Measurements from ENCODE around the gene ZDHHC24.

GRCh38 chr11:66561975-66562248 lies 16.1 kb upstream of the ZDHHC24 start:
- TF ChIP-seq, protein P1, sequence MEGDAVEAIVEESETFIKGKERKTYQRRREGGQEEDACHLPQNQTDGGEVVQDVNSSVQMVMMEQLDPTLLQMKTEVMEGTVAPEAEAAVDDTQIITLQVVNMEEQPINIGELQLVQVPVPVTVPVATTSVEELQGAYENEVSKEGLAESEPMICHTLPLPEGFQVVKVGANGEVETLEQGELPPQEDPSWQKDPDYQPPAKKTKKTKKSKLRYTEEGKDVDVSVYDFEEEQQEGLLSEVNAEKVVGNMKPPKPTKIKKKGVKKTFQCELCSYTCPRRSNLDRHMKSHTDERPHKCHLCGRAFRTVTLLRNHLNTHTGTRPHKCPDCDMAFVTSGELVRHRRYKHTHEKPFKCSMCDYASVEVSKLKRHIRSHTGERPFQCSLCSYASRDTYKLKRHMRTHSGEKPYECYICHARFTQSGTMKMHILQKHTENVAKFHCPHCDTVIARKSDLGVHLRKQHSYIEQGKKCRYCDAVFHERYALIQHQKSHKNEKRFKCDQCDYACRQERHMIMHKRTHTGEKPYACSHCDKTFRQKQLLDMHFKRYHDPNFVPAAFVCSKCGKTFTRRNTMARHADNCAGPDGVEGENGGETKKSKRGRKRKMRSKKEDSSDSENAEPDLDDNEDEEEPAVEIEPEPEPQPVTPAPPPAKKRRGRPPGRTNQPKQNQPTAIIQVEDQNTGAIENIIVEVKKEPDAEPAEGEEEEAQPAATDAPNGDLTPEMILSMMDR (conservative IDR thresholded peaks at IDR 0.05; ENCODE audit: low read depth in 2 of 2) = no peak
- TF ChIP-seq EZH2 (IDR thresholded peaks at IDR 0.05; ENCODE audit: low read depth, unreplicated experiment) (no peak), ZNF462 (CRISPR knock-in tag; IDR thresholded peaks at IDR 0.05) (no peak), POLR2AphosphoS5 (IDR thresholded peaks at IDR 0.05; ENCODE audit: low read depth) (no peak), CREB1 (CRISPR knock-in tag; IDR thresholded peaks at IDR 0.05; ENCODE audit: low read depth) (no peak), STAT1 (IDR thresholded peaks at IDR 0.05; ENCODE audit: unreplicated experiment) (no peak), JUNB (IDR thresholded peaks at IDR 0.05; ENCODE audit: unreplicated experiment) (no peak), EZH2phosphoT487 (IDR thresholded peaks at IDR 0.05; ENCODE audit: unreplicated experiment) (no peak), ZNF114 (CRISPR knock-in tag; IDR thresholded peaks at IDR 0.05) (no peak), ZNF331 (CRISPR knock-in tag; IDR thresholded peaks at IDR 0.05; ENCODE audit: low read depth) (no peak), NANOG (IDR thresholded peaks at IDR 0.05; ENCODE audit: borderline replicate concordance) (no peak)
- TF ChIP-seq, protein P2, sequence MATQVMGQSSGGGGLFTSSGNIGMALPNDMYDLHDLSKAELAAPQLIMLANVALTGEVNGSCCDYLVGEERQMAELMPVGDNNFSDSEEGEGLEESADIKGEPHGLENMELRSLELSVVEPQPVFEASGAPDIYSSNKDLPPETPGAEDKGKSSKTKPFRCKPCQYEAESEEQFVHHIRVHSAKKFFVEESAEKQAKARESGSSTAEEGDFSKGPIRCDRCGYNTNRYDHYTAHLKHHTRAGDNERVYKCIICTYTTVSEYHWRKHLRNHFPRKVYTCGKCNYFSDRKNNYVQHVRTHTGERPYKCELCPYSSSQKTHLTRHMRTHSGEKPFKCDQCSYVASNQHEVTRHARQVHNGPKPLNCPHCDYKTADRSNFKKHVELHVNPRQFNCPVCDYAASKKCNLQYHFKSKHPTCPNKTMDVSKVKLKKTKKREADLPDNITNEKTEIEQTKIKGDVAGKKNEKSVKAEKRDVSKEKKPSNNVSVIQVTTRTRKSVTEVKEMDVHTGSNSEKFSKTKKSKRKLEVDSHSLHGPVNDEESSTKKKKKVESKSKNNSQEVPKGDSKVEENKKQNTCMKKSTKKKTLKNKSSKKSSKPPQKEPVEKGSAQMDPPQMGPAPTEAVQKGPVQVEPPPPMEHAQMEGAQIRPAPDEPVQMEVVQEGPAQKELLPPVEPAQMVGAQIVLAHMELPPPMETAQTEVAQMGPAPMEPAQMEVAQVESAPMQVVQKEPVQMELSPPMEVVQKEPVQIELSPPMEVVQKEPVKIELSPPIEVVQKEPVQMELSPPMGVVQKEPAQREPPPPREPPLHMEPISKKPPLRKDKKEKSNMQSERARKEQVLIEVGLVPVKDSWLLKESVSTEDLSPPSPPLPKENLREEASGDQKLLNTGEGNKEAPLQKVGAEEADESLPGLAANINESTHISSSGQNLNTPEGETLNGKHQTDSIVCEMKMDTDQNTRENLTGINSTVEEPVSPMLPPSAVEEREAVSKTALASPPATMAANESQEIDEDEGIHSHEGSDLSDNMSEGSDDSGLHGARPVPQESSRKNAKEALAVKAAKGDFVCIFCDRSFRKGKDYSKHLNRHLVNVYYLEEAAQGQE (IDR thresholded peaks at IDR 0.05; ENCODE audit: unreplicated experiment) = no peak
- TF ChIP-seq, protein P3, sequence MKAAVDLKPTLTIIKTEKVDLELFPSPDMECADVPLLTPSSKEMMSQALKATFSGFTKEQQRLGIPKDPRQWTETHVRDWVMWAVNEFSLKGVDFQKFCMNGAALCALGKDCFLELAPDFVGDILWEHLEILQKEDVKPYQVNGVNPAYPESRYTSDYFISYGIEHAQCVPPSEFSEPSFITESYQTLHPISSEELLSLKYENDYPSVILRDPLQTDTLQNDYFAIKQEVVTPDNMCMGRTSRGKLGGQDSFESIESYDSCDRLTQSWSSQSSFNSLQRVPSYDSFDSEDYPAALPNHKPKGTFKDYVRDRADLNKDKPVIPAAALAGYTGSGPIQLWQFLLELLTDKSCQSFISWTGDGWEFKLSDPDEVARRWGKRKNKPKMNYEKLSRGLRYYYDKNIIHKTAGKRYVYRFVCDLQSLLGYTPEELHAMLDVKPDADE (IDR thresholded peaks at IDR 0.05) = no peak
